Suppressor macrophage treated with lipopolysaccharide for 4 hours (primary cell): ENCODE data around the gene PAMR1.

Experiments
- DNase-seq: peaks from one replicate; pipeline ENCODE4 v3.0.0-alpha.2; 2020

PAMR1 gene

DNA sequence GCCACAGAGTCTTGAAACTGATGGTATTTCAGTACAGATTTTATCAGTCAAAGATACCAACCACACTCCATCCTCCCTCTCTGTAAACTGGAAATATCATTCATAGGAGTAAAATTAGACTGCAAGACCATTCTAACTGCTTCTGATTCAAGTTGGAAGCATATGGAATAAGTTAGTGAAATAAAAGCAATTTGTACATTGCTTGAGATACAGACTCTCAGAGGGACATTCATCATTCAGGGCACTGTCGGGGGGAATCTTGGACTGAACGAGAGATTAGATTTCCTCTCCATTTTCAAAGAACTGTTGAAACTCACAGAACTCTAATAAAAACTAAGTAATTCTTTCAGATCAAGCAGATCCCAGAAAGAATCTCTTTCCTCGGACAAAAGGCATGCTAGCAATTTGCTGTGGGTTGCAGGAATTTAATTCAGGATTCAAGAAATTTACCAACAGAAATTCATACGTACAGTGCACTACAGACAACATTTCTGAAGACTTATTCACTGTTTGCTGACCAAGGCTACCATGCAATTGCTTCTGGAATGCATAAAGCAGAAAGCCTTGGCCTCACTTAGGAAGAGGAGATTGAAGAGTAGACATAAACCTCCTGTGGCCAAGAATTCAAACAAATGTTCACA, 34.1 kb downstream of the PAMR1 start:
- no peak for DNase-seq

DNA sequence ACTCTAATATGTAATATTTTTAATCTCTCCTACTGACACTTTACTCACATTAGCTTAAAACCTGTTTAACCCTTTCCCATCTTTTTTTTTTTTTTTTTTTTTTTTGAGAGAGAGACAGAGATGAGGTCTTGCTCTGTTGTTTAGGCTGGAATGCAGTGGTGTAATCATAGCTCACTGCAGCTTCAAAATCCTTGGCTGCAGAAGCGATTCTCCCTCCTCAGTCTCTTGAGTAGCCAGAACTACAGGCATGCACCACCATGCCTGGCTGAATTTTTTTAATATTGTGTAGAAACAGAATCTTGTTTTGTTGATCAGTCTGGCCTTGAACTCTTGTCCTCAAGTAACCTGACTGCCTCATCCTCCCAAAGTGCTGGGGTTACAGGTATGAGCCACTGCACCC, 37.3 kb downstream of the PAMR1 start:
- no peak for DNase-seq

DNA sequence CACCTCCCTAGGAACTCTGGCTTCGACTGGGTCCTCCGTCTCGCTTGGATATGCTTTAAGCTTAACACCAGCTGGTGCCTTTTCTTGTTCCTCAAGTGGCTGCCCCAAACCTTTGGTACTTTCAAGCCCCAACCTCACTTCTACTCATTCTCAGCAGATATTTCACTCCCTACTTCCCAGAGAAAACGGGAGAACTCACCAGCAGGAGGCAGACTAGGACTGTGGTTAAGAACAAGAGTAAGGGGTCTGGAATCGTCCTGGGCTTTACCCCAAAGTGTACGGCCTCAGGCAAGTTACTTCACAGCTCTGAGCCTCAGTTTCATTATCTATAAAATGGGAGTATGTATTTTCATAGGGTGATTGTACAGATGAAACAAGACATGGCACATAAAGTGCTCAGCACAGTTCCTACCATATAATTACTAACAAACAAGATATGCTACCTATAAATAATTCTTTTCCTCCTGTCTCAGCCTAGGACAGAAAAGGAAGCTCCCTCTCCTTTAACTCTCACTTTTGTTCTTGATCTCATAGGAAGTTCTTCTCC, 37.8 kb downstream of the PAMR1 start:
- DNase-seq, result peak; percentile 22

DNA sequence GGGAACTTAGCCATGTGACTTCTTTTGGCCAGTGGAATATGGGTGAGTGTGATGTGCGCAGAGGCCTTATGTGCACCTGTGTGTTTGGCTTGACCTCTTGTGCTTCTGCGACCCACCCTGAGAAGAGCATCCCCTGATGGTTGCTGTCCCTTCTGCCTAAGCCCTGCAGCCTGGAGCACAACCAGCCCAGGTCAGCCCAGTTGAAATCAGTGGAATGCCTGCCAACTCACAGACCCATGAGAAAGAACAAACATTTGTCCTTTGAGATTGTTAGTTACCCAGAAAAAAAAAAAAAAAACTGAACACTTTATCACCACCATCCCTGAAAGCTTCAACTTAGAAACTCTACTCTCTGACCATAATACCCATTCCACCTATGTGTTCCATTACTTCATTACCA, 38.5 kb downstream of the PAMR1 start:
- DNase-seq, result no peak

DNA sequence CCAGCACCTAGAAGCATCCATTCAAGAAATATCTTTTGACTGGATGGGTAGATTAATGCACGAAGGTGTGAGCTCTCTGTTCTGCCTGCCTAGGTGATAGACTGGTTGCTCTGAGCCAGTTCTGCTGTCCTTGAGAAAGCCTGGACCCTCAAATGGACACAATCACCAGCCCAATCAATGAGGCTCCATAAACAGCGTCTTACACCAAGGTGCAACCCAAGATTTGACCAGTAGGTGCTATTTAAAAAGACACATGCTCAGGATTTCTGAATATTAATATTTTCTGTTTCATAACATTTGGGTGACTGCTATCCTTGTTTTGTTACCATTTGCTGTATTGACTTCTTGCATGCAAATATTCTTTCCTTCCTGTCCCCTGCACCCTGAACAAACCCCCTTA, 39.0 kb downstream of the PAMR1 start:
- DNase-seq, result no peak

DNA sequence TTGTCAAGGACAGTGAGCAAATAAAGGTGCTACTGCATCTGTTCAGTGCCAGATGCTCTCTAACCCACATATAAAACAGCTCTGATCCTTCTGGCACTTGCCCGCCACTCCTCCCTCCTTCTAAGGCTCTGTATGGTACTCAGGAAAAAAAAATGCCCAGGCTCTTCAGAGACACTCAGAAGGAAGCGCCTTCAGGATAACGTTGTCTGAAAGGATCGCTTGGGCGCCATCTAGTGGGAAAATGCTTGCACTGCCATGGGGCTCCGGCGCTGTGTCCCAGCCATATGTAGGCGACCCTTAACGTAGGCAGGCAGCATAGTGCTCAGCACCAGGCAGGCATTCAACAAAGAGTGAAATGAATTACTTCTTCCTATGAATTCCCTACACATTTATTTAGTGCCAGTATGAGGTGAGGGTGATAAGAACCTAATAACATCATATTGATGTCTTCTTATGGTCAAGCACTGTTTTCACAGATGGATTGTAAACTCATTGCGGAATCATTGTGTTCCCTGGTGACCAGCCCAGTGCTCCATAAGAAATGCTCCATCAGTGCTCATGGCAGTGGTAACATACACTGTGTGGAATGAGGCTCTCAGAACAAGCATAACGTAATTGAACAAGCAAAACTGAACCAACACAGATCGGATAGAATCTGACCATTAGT, 39.6 kb downstream of the PAMR1 start:
- peak; percentile 87 for DNase-seq

DNA sequence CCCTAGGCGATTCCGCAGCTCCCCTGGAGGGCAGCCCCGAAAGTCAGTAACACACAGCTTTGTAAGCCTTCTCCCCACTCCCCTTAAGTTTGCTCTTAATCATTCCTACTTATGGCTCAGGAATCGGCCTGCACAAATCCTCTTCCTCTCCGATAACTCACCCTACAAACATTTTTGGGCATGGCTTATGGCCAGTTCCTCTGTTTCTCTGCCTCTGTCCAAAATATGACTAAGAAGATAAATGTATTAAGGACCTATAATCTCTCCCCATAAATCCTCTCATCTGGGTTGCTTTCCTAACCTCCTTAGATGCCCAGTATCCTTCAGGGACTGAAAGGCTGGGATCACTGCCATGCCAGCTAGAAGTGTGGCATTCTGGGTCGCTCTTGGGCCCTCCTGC, 41.0 kb downstream of the PAMR1 start:
- no peak for DNase-seq

DNA sequence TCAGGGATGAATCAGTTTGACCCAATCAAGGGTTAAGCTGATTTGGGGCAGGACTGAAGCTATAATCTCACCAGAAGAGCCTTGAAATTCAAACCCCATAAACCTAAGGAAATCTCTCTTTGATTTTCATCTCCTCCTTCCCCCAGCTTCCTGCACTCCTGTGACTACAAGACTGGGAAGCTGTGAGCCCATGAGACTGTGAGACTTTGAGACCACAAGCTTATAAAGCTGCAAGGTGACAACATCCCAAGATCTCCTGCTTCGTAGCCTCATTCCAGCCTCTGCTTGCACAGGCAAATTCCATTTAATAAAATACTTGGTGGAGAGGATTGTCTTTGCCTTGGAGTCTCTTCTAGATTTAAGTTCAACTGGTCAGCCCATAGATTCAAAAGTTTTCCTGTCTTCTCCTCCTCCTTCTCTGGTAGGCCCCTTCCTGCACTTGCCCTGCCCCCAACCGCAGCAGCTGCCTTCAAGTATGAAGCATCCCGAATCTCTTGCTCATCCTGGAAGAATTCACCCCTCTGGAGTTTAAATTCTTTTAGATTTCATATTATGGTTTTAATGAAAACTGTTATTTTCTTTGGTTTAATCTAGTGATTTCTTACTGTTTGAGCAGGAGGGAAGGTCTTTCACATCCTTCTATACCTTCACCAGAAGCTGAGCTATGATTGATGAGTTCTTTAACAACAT, 42.1 kb downstream of the PAMR1 start:
- DNase-seq, result no peak

DNA sequence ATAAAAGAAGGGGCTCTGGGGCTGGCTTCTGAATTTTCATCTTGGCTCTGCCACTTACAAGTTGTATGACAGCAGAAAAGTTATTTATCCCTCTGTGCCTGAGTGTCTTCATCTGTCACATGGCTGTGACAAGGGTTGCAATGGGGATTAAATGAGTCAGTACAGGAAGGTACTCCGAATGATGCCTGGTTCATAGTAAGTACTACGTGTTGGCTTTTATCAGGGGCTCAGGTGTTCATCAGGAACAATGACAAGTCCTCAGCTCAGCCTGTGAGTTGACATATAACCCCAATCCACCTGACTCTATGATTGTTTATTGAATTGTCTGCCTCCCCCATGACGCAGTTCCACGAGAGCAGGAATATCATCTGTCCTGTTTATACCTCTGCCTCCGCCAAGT, 45.7 kb downstream of the PAMR1 start:
- no peak for DNase-seq

DNA sequence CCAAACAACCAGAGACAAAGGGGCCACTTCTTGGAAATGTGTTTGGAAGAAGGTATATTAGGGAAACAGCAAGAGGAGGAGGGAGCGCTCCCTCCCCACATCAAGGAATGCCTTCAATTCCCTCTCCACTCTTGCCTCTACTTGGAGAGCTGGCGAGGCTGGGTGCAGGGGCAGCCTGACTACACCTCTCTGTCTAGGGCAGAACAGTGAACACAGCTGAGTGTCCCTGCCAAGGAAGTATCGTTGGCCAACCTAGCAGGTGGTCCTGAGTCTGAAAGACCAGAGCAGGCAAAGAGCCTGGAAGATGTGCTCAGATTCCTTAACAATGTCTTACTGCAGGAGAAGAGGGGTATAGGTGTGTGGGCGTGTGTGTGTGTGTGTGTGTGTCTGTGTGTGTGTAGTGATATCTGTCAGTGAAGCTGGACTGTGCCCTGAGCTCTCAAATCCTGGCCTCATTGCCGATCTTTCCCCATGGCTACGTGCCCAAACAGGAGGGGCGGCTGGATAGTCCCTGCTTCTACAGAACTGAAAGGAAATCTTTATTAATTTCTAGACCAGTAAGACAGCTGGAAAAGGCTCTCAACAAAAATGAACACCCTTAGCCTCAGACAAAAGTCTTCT, 46.8 kb downstream of the PAMR1 start:
- DNase-seq, result no peak

DNA sequence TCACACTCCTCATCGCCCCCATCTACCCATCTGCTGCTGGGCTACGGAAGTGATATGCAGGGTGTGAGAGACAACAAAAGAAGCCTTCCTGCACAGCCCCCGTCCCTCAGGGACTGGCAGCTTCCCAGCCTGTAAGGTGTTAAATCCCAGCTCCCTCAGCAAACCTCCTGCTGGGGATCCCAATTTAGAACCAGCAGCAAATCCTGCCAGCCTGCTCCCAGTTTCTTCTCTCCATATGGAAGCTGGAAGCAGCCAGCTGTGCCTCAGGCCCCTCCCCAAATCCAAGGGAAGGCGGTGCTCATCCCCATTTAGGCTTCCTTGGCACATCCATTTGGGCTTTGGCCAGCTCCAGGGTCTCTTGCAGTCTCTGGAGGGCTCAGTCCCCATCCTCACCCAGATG, 47.5 kb downstream of the PAMR1 start:
- DNase-seq, result no peak

DNA sequence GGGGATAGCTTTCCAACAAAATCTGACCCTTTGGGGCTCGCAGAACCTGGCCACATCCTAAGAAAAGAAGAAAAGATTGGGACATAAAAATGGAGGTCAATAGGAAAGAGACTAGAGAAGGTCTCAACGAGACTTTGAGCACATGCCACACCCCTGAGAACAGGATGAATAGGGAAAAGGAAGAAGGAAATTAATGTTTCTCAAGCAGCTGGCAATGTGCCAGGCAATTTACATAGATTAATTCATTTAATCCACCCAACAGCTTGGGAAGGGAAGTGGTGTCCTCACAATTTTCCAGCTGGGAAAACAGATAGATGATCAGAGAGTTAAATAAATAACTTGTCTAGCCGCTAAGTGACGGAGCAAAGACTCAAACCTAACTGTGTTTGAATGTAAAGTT, 50.7 kb downstream of the PAMR1 start:
- DNase-seq, result no peak

DNA sequence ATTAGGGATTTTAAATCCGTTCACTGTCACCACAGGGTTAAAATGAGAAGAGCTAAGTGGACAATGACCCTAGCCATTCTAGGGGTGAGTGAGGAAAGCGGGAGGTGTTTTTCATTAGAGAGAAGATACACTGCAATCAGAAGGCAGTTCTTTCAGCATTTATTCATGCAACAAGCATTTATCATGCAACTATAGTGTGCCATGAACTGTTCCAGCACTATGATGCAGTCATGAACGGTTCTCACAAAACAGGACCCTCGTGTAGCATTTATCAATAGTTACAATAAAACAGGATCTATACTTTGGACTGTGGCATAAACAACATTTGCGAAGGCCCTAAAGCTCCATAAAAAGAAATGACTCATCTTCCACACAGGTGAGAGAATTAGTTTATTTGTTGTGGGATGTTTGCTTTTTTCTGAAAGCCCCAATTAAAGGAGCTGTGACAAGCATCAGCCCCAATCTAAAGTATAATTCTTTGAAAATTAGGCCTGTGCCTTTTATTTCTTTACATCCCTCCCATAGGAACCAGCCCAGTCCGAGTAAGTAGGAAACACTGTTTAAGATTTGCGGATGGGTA, 51.5 kb downstream of the PAMR1 start:
- no peak for DNase-seq

DNA sequence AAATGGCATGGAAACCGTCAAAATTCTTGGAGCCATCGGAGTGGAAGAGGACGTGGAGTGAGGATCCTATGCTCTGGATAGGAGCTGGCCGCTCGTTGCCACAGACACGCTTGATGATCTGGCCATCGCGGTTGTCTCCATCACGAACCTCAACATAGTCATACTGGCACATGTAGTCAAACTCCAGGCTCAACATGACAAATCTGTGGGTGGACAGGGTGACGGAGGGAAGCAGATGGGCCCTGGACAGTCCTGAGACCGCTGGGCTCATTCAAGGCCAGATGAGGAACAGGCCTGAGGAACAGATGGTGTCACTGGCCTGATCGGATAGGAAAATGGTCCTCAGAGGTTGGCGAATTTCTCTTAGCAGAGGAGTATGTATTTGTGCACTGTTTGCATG, 54.8 kb downstream of the PAMR1 start:
- no peak for DNase-seq

DNA sequence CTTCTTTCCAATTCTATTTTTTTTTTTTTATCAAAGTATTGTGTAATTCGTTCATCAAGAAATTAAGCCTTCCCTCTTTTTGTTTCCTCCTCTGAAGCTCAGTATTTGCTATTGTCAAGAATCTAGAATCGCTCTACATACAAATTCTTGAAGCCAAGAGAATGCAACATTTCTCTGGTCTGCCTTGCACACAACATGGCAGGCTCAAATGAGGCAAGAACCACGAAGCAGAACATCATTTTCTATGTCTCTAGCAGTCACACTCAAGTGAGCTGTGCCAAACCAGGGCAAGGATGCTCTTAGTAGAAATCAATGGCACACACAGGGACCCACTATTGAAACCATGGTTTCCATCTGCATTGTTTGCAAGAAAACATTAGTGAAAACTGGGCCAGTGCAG, 59.4 kb downstream of the PAMR1 start:
- DNase-seq, result no peak

DNA sequence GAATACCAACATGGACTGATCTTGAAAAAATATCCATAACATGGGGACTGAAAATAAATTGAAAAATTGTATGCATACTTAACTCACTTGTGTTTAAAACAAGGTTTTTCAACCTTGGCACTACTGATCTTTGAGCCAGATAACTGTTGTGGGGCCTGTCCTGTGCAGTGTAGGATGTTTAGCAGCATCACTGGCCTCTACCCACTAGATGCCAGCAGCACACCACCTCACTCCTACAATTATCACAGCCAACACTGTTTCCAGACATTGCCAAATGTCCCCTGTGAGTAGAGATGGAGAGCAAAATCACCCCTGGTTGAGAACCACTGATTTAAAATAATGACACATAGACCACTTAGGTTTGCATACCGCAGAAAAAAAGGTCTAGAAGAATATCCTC, 61.1 kb downstream of the PAMR1 start:
- no peak for DNase-seq

DNA sequence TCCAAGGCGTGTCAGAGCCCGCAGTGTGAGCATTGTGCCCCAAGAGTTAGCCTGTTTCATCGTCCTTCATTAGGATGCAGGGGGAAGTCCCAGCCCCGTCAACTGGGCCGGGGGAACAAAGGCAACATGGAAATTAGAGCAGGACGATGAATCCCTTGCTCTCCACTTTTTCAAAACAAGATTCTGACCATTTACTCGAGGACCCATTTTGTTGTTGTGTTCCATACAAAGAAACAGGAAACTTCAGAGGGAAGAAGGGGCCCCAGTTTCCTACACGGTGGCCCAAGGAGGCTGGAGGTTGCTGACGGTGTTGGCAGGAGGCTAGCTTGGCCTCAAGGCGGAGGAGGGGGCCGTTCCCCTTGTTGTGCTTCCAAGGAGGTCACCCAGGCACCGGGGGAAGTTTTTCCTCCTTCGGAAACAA, 62.1 kb downstream of the PAMR1 start:
- no peak for DNase-seq

DNA sequence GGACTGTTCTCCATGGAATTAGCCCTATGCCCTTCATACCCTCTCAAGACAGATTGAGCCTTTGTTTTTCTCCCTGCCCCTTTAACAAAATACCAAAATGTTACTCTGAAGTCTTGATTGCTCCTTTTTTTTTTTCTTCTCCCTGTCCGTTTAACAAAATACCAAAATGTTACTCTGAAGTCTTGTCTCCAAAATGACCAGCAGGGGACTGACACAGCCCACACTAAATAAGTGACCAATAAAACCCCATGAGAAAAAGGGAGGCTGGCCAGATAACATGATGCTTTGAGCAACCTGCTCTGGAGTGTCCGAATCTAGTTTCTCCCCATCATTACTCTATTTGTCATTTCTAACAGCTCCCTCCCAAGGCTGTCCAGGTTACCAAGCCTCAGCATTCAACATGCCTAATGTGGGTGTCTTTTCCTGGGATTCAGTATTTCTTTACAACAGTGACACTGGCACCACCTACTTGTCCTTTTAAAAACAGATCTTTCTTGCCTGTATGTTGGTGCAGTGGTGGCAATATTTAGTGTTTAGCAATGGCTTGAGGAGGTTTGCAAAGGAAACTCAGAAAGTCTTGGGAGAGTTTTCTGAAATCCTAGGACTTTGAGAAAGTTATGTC, 63.4 kb downstream of the PAMR1 start:
- no peak for DNase-seq

DNA sequence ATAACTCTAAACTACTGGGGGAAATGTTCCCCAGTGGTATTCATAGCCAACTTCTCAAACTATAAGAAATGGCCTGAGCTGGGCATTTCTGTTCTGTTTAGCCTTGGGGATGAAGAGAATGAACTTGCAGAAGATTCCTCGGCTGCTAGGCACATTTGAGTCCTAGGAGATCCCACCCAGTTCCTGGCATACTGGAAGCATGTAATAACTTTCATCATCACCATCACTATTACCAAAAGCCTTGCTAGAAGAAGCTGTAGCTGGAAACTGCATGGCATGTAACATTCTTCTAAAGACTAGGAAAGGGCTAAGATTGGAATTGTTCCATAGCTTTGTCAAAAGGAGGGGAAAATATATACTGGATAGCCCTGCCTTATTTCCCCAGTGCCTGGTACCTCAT, 65.9 kb downstream of the PAMR1 start:
- no peak for DNase-seq

DNA sequence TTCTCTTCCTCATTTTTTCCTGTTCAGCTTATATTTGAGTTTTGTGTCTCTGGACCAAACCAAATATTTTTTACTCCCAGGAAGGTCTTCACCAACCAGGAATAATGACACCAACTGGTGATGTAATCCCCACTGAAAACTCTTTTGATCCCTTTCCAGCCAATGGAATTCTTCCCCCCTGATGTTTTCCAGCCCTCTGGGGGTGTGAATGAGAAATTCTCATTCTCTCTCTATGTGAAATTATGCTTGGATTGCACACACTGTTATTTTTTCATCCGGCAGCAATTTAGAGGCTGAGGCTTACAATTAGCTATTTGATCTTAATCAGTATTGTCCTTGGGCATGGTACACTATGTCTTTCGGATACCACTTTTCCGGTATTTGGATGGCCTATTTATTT, 66.6 kb downstream of the PAMR1 start:
- DNase-seq, result no peak

DNA sequence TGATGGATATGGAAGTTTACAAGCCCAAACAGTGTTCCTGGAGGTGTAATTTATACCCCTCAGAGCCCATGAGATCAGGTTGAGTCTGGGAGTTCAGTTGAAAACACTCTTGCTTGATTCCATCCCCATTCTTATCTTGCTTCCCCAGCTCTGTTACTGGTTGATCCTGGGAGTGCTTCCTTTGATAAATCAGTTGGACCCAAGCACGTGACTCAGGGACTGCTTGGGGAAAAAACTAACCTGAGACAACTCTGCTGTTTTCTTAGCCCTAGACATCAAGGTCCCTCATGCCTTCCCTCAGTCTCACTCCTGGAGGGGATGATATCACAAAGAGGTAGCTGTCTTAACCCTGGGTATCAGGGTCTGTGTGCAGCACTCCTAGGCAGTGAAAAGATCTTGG, 71.1 kb downstream of the PAMR1 start:
- DNase-seq, result no peak

DNA sequence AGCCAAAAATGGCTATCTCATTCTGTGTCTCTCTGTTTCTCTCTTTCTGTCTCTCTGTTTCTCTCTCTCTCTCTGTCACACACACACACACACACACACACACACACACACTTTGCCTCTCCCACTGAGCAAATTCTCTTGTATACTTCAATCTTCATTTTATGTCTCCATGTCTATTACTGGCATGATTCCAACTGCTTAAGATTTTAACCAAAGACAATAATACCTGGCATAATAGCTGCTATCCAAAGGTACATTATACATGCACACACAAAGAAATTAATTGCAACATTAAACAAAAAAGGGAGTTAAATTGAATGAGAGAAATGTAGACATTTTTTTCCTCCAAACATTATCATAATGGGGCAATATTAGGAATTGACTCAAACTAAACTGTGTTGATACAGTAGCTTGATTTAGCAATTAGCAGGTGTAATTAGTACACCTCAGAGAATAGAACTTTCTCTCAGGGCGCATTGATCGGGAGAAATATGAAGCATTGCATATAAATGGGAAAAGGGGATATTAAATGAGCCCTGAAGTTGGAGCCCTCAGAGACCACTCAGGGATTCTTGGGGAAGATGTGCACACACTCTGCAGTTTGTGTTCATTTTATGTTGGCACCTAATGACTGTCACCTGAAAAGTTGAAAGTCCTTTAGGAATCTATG, 88.7 kb downstream of the PAMR1 start:
- DNase-seq, result no peak
